Transverse colon (tissue), 4 donors: Measurements from ENCODE around the gene SHROOM1.

Experiments
- CTCF ChIP-seq, 5 experiments: fragments of 200-600 bp in 3 of 5; fragments of 450-650 bp in 2 of 5; sonication (generic) in 3 of 5; IDR thresholded peaks; 1 replicate in 2 of 5; 2 replicates in 3 of 5; pipeline ENCODE4 v1.5.1; 2016 to 2017; ENCODE audit warnings: antibody characterized with exemption in 5 of 5, inconsistent platforms in 3 of 5, mild to moderate bottlenecking in 2 of 5, moderate library complexity in 1 of 5
- EP300 ChIP-seq: sonication (generic); formaldehyde crosslinking; IDR thresholded peaks from one replicate; pipeline ENCODE4 v1.6.1; 2017; ENCODE audit warnings: antibody characterized with exemption, low read depth
- POLR2A ChIP-seq: fragments of 450-650 bp; IDR thresholded peaks from one replicate; pipeline ENCODE4 v1.6.1; 2016; ENCODE audit warnings: antibody characterized with exemption, mild to moderate bottlenecking, moderate library complexity
- POLR2AphosphoS5 ChIP-seq, 3 donors: sonication (generic); formaldehyde crosslinking; IDR thresholded peaks; one replicate each; pipeline ENCODE4 v1.6.1; 2016; ENCODE audit warnings: antibody characterized with exemption in 3 of 3

GRCh38 chr5:132838516-132839282 is 8.3 kb upstream of the SHROOM1 start:
- TF ChIP-seq POLR2AphosphoS5 (IDR thresholded peaks at IDR 0.05), result no peak
- TF ChIP-seq CTCF (IDR thresholded peaks at IDR 0.05), result no peak
- TF ChIP-seq POLR2A, result no peak
- TF ChIP-seq EP300, result no peak
